NT2/D1 (cell line): ENCODE data around the gene TMCC1.

Source experiments
- SUZ12 ChIP-seq: IDR thresholded peaks from 2 replicates; pipeline ENCODE4 v1.6.1; 2011; ENCODE audit not compliant: insufficient read length, insufficient read depth; ENCODE audit errors: extremely low read depth
- YY1 ChIP-seq: IDR thresholded peaks from 2 replicates; pipeline ENCODE4 v1.6.1; 2011; ENCODE audit not compliant: insufficient read length, insufficient read depth
- ZNF274 ChIP-seq: IDR thresholded peaks from 2 replicates; pipeline ENCODE4 v1.6.1; 2011; ENCODE audit warnings: mild to moderate bottlenecking, low read depth, low read length

- no peak for TF ChIP-seq YY1
- no peak for TF ChIP-seq ZNF274
- TF ChIP-seq SUZ12 = no peak
Measured at GRCh38 chr3:129897026-129897425, 3.5 kb upstream of the TMCC1 start.
